CD14-positive monocyte (primary cell): ENCODE data around the gene MYADML2. TPM values are rescaled to one million over a fixed set of nuclear protein-coding genes. Genes with fewer than 3 reads are reported as not detected.
A peak's percentile ranks its signal among the peaks of the same experiment; 100 is the strongest.

Experiments
- DNase-seq, 3 donors: peaks; one replicate each; pipeline ENCODE4 v3.0.0-alpha.2; 2011 to 2022
- H2AFZ ChIP-seq: 2 replicates; pipeline ENCODE4 v1.6.0; 2012; ENCODE audit warnings: mild to moderate bottlenecking, low read depth, low read length, inconsistent platforms; ENCODE audit not compliant: insufficient read depth, poor library complexity, severe bottlenecking
- H3K27ac ChIP-seq, 2 donors: 1 replicate in 1 of 2; 2 replicates in 1 of 2; pipeline ENCODE4 v1.5.1; 2012 to 2013; ENCODE audit warnings: low read length in 2 of 2, control low read depth in 1 of 2, inconsistent platforms in 1 of 2, low read depth in 1 of 2, mild to moderate bottlenecking in 1 of 2
- H3K27me3 ChIP-seq, 2 donors: one replicate each; pipeline versions ENCODE4 v1.6.0 to v1.6.1; 2011 to 2013; ENCODE audit warnings: low read length in 2 of 2; ENCODE audit not compliant: control insufficient read depth in 2 of 2, insufficient read depth in 2 of 2
- H3K36me3 ChIP-seq, 2 donors: replicated peaks in 1 of 2; 1 replicate in 1 of 2; 2 replicates in 1 of 2; pipeline versions ENCODE4 v1.5.1 to v1.6.1; 2012 to 2013; ENCODE audit warnings: low read length in 2 of 2, control low read depth in 1 of 2, inconsistent platforms in 1 of 2, mild to moderate bottlenecking in 1 of 2; ENCODE audit not compliant: insufficient read depth in 2 of 2, control insufficient read depth in 1 of 2
- H3K4me1 ChIP-seq, 2 donors: 1 replicate in 1 of 2; 2 replicates in 1 of 2; pipeline versions ENCODE4 v1.5.1 to v1.6.1; 2012 to 2013; ENCODE audit warnings: low read length in 2 of 2, control low read depth in 1 of 2, inconsistent platforms in 1 of 2, mild to moderate bottlenecking in 1 of 2, moderate library complexity in 1 of 2; ENCODE audit not compliant: insufficient read depth in 2 of 2, control insufficient read depth in 1 of 2
- H3K4me2 ChIP-seq: replicated peaks from 2 replicates; pipeline ENCODE3; 2012; ENCODE audit warnings: low read length, moderate library complexity, mild to moderate bottlenecking; ENCODE audit not compliant: poor library complexity, severe bottlenecking; ENCODE audit errors: extremely low read depth
- H3K4me3 ChIP-seq, 3 experiments: fragments of 200-600 bp in 1 of 3; sonication (generic) in 1 of 3; replicated peaks in 1 of 3; 1 replicate in 2 of 3; 2 replicates in 1 of 3; pipeline ENCODE4 v1.5.1; 2011 to 2013; ENCODE audit warnings: low read length in 3 of 3, mild to moderate bottlenecking in 3 of 3, control low read depth in 2 of 3, low read depth in 2 of 3, inconsistent platforms in 1 of 3, moderate library complexity in 1 of 3
- H3K79me2 ChIP-seq: 2 replicates; pipeline ENCODE4 v1.6.0; 2012; ENCODE audit warnings: mild to moderate bottlenecking, control low read depth, inconsistent platforms, low read length, moderate library complexity; ENCODE audit not compliant: insufficient read depth
- H3K9ac ChIP-seq: 2 replicates; pipeline ENCODE4 v1.6.0; 2017; ENCODE audit warnings: low read length, mild to moderate bottlenecking; ENCODE audit not compliant: insufficient read depth, poor library complexity, severe bottlenecking
- H3K9me3 ChIP-seq, 2 donors: replicated peaks in 1 of 2; 1 replicate in 1 of 2; 2 replicates in 1 of 2; pipeline versions ENCODE4 v1.5.1 to v1.6.1; 2012 to 2013; ENCODE audit warnings: low read length in 2 of 2, control low read depth in 1 of 2; ENCODE audit not compliant: control insufficient read depth in 1 of 2, insufficient read depth in 1 of 2
- H4K20me1 ChIP-seq: 2 replicates; pipeline ENCODE4 v1.6.0; 2012; ENCODE audit warnings: mild to moderate bottlenecking, low read length, control low read depth, moderate library complexity; ENCODE audit not compliant: insufficient read depth
- H3K27ac Mint-ChIP-seq, 7 donors: one replicate each; pipeline ENCODE4 v1.8.0; 2020; ENCODE audit warnings: mild to moderate bottlenecking in 7 of 7, mixed read lengths in 7 of 7, moderate library complexity in 6 of 7, inconsistent platforms in 2 of 7
- H3K27me3 Mint-ChIP-seq, 3 donors: one replicate each; pipeline ENCODE4 v1.8.0; 2021 to 2022; ENCODE audit warnings: low read depth in 3 of 3, mild to moderate bottlenecking in 3 of 3, mixed read lengths in 3 of 3, moderate library complexity in 3 of 3, inconsistent platforms in 1 of 3
- H3K36me3 Mint-ChIP-seq, 2 donors: one replicate each; pipeline ENCODE4 v1.8.0; 2020; ENCODE audit warnings: mixed read lengths in 2 of 2, inconsistent platforms in 1 of 2, mild to moderate bottlenecking in 1 of 2
- H3K4me1 Mint-ChIP-seq: one replicate; pipeline ENCODE4 v1.8.0; 2020; ENCODE audit warnings: mild to moderate bottlenecking, mixed read lengths
- H3K4me3 Mint-ChIP-seq, 2 donors: one replicate each; pipeline ENCODE4 v1.8.0; 2020; ENCODE audit warnings: mild to moderate bottlenecking in 2 of 2, mixed read lengths in 2 of 2, moderate library complexity in 1 of 2
- H3K9me3 Mint-ChIP-seq, 7 donors: one replicate each; pipeline ENCODE4 v1.8.0; 2020 to 2022; ENCODE audit warnings: mixed read lengths in 7 of 7, mild to moderate bottlenecking in 6 of 7, moderate library complexity in 6 of 7, inconsistent platforms in 2 of 7
- WGBS: methylation state at CpG from one replicate; pipeline ENCODE4 v1.1.5; 2013; ENCODE audit warnings: missing lambda C conversion rate; ENCODE audit not compliant: insufficient coverage; 5-methylcytosine and 5-hydroxymethylcytosine counted together
- intact Hi-C, 2 donors: fragments of 100-400 bp; cut with micrococcal nuclease; formaldehyde crosslinking; loops; one replicate each; pipeline versions ENCODE4 v1.15.0 to v1.15.1; 2023
- polyA plus RNA-seq, 3 donors: library from polyadenylated mRNA; depleted of rRNA in 1 of 3; unstranded in 2 of 3; stranded (reverse) in 1 of 3; fragments of 300-500 nt in 2 of 3; fragments of >200 nt in 1 of 3; fragmentation: Illumina TruSeq in 2 of 3; gene quantifications; 1 replicate in 2 of 3; 2 replicates in 1 of 3; pipeline ENCODE4 v1.2.3, GENCODE V29; 2012 to 2021
- TF ChIP-seq, protein P1 (sequence below): fragments of 200-600 bp; IDR thresholded peaks from one replicate; pipeline ENCODE4 v1.8.0; 2022; ENCODE audit warnings: antibody characterized with exemption, mild to moderate bottlenecking

Gene MYADML2
- polyA plus RNA-seq, 3 donors: not detected

DNA sequence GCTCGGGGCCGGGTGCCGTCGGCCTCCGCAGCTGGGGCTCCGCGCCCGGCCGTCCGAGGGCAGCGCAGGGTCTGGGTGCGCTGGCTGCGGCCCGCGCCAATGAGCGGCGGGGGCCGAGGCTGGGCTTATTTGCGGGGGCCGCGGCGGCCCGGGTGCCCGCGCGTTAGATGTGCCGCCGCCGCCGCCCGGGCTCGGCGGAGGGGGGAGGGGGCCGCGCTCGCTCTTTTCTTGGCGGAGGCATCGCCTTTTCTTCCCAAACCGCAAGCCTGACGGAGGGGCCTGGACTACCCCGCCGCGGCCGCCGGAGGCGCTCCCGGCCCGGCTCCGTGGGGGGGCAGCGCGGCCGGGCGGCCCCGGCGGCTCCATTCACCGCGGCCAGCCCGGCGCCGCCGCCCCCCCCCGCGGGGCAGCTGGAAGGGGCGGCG is 14.1 kb upstream of the MYADML2 start, which contains the start of gene NOTUM:
TSS of gene NOTUM (minus strand) at position 101 of the 425 bp plus-strand sequence. CDS start 278 bp downstream, outside the sequence.
- peak in 1 of 3 donors; percentile 10 for DNase-seq
- peaks cover 20 to 29% of the 10 kb centered on the region in 2 donors for H3K4me1 ChIP-seq
- Mint-ChIP-seq H3K27ac (no peak within 1 kb of the TSS), H3K4me1 (peaks cover 15% of the 10 kb centered on the region), H3K27me3 (peaks cover 46 to 75% (median 51%) of the 10 kb centered on the region in 3 donors), H3K36me3 (peaks cover 0 to 6% of the 10 kb centered on the region in 2 donors), H3K4me3 (peak within 1 kb of the TSS in 1 of 2 donors; percentile 83), H3K9me3 (peaks cover 0 to 12% (median 4%) of the 10 kb centered on the region in 7 donors)
- peak within 1 kb of the TSS; percentile 40 for H3K9ac ChIP-seq
- under 1% methylated on average over 58 of the region's 65 CpGs for WGBS
- peak within 1 kb of the TSS in 2 of 3 experiments; percentile 4 to 70 for H3K4me3 ChIP-seq
- no peak within 1 kb of the TSS for H3K27ac ChIP-seq
- no peaks in the 10 kb centered on the region for H4K20me1 ChIP-seq
- H3K79me2 ChIP-seq: no peaks in the 10 kb centered on the region
- TF ChIP-seq, protein P1, sequence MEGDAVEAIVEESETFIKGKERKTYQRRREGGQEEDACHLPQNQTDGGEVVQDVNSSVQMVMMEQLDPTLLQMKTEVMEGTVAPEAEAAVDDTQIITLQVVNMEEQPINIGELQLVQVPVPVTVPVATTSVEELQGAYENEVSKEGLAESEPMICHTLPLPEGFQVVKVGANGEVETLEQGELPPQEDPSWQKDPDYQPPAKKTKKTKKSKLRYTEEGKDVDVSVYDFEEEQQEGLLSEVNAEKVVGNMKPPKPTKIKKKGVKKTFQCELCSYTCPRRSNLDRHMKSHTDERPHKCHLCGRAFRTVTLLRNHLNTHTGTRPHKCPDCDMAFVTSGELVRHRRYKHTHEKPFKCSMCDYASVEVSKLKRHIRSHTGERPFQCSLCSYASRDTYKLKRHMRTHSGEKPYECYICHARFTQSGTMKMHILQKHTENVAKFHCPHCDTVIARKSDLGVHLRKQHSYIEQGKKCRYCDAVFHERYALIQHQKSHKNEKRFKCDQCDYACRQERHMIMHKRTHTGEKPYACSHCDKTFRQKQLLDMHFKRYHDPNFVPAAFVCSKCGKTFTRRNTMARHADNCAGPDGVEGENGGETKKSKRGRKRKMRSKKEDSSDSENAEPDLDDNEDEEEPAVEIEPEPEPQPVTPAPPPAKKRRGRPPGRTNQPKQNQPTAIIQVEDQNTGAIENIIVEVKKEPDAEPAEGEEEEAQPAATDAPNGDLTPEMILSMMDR: no peak
- H3K36me3 ChIP-seq: no peaks in the 10 kb centered on the region
- intact Hi-C loops: loop anchor here in 1 of 2 donors (5.0 kb wide), 1 partner anchor 191 kb away; no protein-coding TSS in a partner anchor
- H3K27me3 ChIP-seq: peaks cover 22 to 54% of the 10 kb centered on the region in 2 donors
- peaks cover 0 to 6% of the 10 kb centered on the region in 2 donors for H3K9me3 ChIP-seq
- peak within 1 kb of the TSS; percentile 85 for H2AFZ ChIP-seq
- H3K4me2 ChIP-seq: peak within 1 kb of the TSS; percentile 79

DNA sequence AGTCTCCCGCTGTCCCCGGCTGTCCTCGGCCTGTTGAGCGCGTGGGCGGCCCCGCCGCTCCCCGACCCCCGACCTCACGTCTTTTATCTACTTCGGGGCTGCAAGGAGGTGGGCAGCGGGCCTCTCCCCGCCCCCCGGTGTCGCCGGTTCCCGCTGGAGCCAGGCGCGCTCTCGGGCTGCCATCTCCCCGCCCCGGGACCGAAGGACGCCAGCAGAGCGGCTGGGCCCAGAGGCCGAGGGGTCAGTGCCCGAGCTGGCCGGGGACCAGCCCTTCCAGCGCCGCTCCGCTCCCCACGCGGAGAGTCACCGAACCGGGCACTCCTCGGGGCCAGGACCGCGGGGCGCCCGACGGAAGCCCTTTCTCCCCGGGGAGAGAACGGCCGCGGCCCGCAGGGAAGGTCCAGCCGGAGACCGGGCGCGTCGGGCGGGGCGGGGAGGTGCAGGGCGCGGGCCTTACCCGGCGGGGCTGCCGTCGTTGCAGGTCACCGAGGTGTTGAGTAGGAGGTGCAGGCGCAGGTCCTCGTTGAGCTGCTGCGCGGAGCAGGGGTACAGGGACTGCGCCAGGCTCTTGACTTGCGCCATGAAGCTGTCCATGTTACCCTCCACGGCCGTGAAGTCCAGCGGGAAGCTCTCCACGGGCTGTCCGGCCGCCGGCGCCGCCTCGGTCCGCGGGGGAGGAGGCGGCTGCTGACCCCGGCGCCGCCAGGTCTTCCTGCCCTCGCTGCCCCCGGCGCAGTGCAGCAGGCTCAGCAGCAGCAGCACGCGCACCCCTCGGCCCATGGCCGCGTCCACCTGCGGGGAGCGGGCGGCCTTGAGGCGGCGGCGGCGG is 13.3 kb upstream of the MYADML2 start:
- Mint-ChIP-seq H3K27me3 (peaks cover 44 to 75% (median 49%) of the 10 kb centered on the region in 3 donors), H3K27ac (no peak overlapping the region), H3K36me3 (peaks cover 0 to 6% of the 10 kb centered on the region in 2 donors), H3K4me1 (peaks cover 12% of the 10 kb centered on the region), H3K9me3 (peaks cover 0 to 12% (median 4%) of the 10 kb centered on the region in 7 donors), H3K4me3 (peak overlapping the region in 1 of 2 donors; percentile 73)
- TF ChIP-seq, protein P1: no peak
- Histone ChIP-seq H4K20me1 (no peaks in the 10 kb centered on the region), H3K4me2 (peak overlapping the region; percentile 79), H3K9ac (peak overlapping the region; percentile 40), H3K79me2 (no peaks in the 10 kb centered on the region), H3K27ac (no peak overlapping the region), H3K9me3 (peaks cover 0 to 6% of the 10 kb centered on the region in 2 donors), H3K27me3 (peaks cover 22 to 54% of the 10 kb centered on the region in 2 donors), H3K36me3 (no peaks in the 10 kb centered on the region), H3K4me1 (peaks cover 14 to 23% of the 10 kb centered on the region in 2 donors), H3K4me3 (peak overlapping the region in 2 of 3 experiments; percentile 4 to 70), H2AFZ (peak overlapping the region; percentile 85)
- WGBS: 4% methylated on average over 90 of the region's 98 CpGs
- no peak for DNase-seq
- intact Hi-C loops: loop anchor here in 1 of 2 donors (5.0 kb wide), 1 partner anchor 192 kb away; no protein-coding TSS in a partner anchor
